H1 (cell line): ENCODE measurements around the gene HOXD12. TPM values are rescaled to one million over a fixed set of nuclear protein-coding genes. Genes with fewer than 3 reads are reported as not detected.

ENCODE experiments used
- CTCF ChIA-PET: fragments of 300-600 bp; sonication (Branson Sonifier 250); formaldehyde crosslinking; loops from one replicate; lab custom pipeline; 2021; ENCODE audit not compliant: partially characterized antibody; lab: Charles Lee
- POLR2A ChIA-PET: fragments of 300-600 bp; sonication (Branson Sonifier 250); formaldehyde crosslinking; loops from one replicate; lab custom pipeline; 2021; ENCODE audit warnings: inconsistent platforms; ENCODE audit not compliant: partially characterized antibody; lab: Charles Lee
- DNase-seq, 2 experiments: peaks; one replicate each; pipeline versions ENCODE4 v3.0.0 to v3.0.0-alpha.2; 2010 to 2022; ENCODE audit warnings: low spot score in 2 of 2, low read depth in 1 of 2, mixed read lengths in 1 of 2
- FAIRE-seq: peaks from 2 replicates; lab custom pipeline; 2011; peaks lifted over from hg19 to GRCh38; lab: Jason Lieb, UNC
- H2AFZ ChIP-seq: 2 replicates; pipeline ENCODE4 v1.8.1; 2012; ENCODE audit warnings: low read length, inconsistent platforms
- H2AK5ac ChIP-seq: 2 replicates; pipeline ENCODE4 v1.6.1; 2013; ENCODE audit warnings: low read depth, low read length
- H2BK120ac ChIP-seq: replicated peaks from 2 replicates; pipeline ENCODE3; 2013; ENCODE audit warnings: low read depth, low read length, inconsistent platforms
- H2BK12ac ChIP-seq: 2 replicates; pipeline ENCODE4 v1.6.1; 2013; ENCODE audit warnings: low read depth, low read length
- H2BK15ac ChIP-seq: 2 replicates; pipeline ENCODE4 v1.6.1; 2013; ENCODE audit warnings: low read length
- H2BK20ac ChIP-seq: 2 replicates; pipeline ENCODE4 v1.6.1; 2013; ENCODE audit warnings: low read length
- H2BK5ac ChIP-seq: 2 replicates; pipeline ENCODE4 v1.6.1; 2013; ENCODE audit warnings: low read depth, low read length
- H3K14ac ChIP-seq: 2 replicates; pipeline ENCODE4 v1.6.1; 2013; ENCODE audit warnings: inconsistent platforms; ENCODE audit not compliant: insufficient read length
- H3K18ac ChIP-seq: 2 replicates; pipeline ENCODE4 v1.6.1; 2013; ENCODE audit warnings: low read length; ENCODE audit errors: extremely low read depth
- H3K23ac ChIP-seq: 2 replicates; pipeline ENCODE4 v1.6.1; 2013; ENCODE audit warnings: inconsistent platforms; ENCODE audit not compliant: insufficient read length
- H3K23me2 ChIP-seq: 2 replicates; pipeline ENCODE4 v1.6.1; 2013; ENCODE audit warnings: low read depth, low read length
- H3K27ac ChIP-seq: 2 replicates; pipeline ENCODE4 v1.6.1; 2011; ENCODE audit warnings: low read depth, low read length, inconsistent platforms
- H3K27me3 ChIP-seq, 4 experiments: replicated peaks in 1 of 4; 1 replicate in 1 of 4; 2 replicates in 3 of 4; pipeline versions ENCODE4 v1.6.1 to v1.8.1; 2011 to 2013; ENCODE audit warnings: low read length in 3 of 4, mild to moderate bottlenecking in 3 of 4, inconsistent platforms in 2 of 4, mixed read lengths in 2 of 4, moderate library complexity in 1 of 4; ENCODE audit not compliant: control insufficient read depth in 3 of 4, insufficient read depth in 3 of 4; ENCODE audit errors: extremely low read depth in 1 of 4
- H3K36me3 ChIP-seq, 4 experiments: 2 replicates each; pipeline versions ENCODE4 v1.6.1 to v1.8.1; 2011 to 2013; ENCODE audit warnings: mild to moderate bottlenecking in 4 of 4, low read length in 3 of 4, moderate library complexity in 2 of 4, control low read depth in 1 of 4, inconsistent platforms in 1 of 4; ENCODE audit not compliant: insufficient read depth in 4 of 4, control insufficient read depth in 2 of 4
- H3K4ac ChIP-seq: replicated peaks from 2 replicates; pipeline ENCODE3; 2013; ENCODE audit warnings: low read length, low read depth, mixed read lengths, inconsistent platforms; ENCODE audit not compliant: insufficient read length
- H3K4me1 ChIP-seq, 4 experiments: replicated peaks in 1 of 4; 1 replicate in 1 of 4; 2 replicates in 3 of 4; pipeline versions ENCODE4 v1.6.1 to v1.8.1; 2011 to 2013; ENCODE audit warnings: low read length in 3 of 4, inconsistent platforms in 2 of 4, mixed read lengths in 1 of 4; ENCODE audit not compliant: insufficient read depth in 4 of 4, control insufficient read depth in 3 of 4
- H3K4me2 ChIP-seq, 2 experiments: 2 replicates each; pipeline versions ENCODE4 v1.6.1 to v1.8.1; 2011 to 2013; ENCODE audit warnings: low read depth in 2 of 2, low read length in 2 of 2, control low read depth in 1 of 2, inconsistent platforms in 1 of 2, mild to moderate bottlenecking in 1 of 2; ENCODE audit not compliant: insufficient read depth in 1 of 2
- H3K4me3 ChIP-seq, 4 experiments: fragments of 200-600, 300-600 bp in 1 of 4; sonication (generic), shearing (Covaris generic), sonication (Bioruptor Twin) in 1 of 4; 2 replicates each; pipeline versions ENCODE4 v1.5.1 to v1.8.1; 2011 to 2016; ENCODE audit warnings: low read length in 4 of 4, low read depth in 3 of 4, control low read depth in 2 of 4, inconsistent platforms in 2 of 4, mild to moderate bottlenecking in 2 of 4, mixed read lengths in 1 of 4, moderate library complexity in 1 of 4; ENCODE audit not compliant: insufficient read depth in 2 of 4; ENCODE audit errors: extremely low read depth in 1 of 4
- H3K56ac ChIP-seq: replicated peaks from 2 replicates; pipeline ENCODE3; 2013; ENCODE audit warnings: low read depth, mild to moderate bottlenecking, mixed read lengths, low read length, inconsistent platforms; ENCODE audit not compliant: insufficient read length
- H3K79me1 ChIP-seq: 2 replicates; pipeline ENCODE4 v1.6.1; 2013; ENCODE audit warnings: low read depth, low read length, control low read depth
- H3K79me2 ChIP-seq, 2 experiments: 2 replicates each; pipeline versions ENCODE4 v1.6.1 to v1.8.1; 2012 to 2013; ENCODE audit warnings: low read length in 2 of 2, mild to moderate bottlenecking in 2 of 2, inconsistent platforms in 1 of 2; ENCODE audit not compliant: insufficient read depth in 2 of 2, control insufficient read depth in 1 of 2
- H3K9ac ChIP-seq, 4 experiments: replicated peaks in 1 of 4; 1 replicate in 1 of 4; 2 replicates in 3 of 4; pipeline versions ENCODE4 v1.6.1 to v1.8.1; 2011 to 2013; ENCODE audit warnings: low read depth in 3 of 4, low read length in 3 of 4, control low read depth in 2 of 4, mild to moderate bottlenecking in 2 of 4, moderate library complexity in 2 of 4, inconsistent platforms in 1 of 4; ENCODE audit errors: extremely low read depth in 1 of 4
- H3K9me3 ChIP-seq, 2 experiments: 2 replicates each; pipeline versions ENCODE4 v1.6.1 to v1.8.1; 2012 to 2013; ENCODE audit warnings: mild to moderate bottlenecking in 2 of 2, moderate library complexity in 2 of 2, control low read depth in 1 of 2, inconsistent platforms in 1 of 2, low read depth in 1 of 2, low read length in 1 of 2, mixed read lengths in 1 of 2; ENCODE audit not compliant: insufficient read depth in 2 of 2
- H4K20me1 ChIP-seq, 2 experiments: replicated peaks in 1 of 2; 2 replicates each; pipeline versions ENCODE3 to v1.8.1; 2011 to 2013; ENCODE audit warnings: inconsistent platforms in 2 of 2, low read length in 2 of 2, mild to moderate bottlenecking in 1 of 2; ENCODE audit not compliant: insufficient read depth in 2 of 2, control insufficient read depth in 1 of 2
- H4K5ac ChIP-seq: 2 replicates; pipeline ENCODE4 v1.6.1; 2013; ENCODE audit warnings: low read length, low read depth, mixed read lengths, inconsistent platforms; ENCODE audit not compliant: insufficient read length
- H4K8ac ChIP-seq: 2 replicates; pipeline ENCODE4 v1.8.0; 2013; ENCODE audit warnings: mild to moderate bottlenecking, moderate library complexity, low read length, inconsistent platforms; ENCODE audit not compliant: insufficient read depth; ENCODE audit errors: extremely low read depth
- H4K91ac ChIP-seq: replicated peaks from 2 replicates; pipeline ENCODE3; 2013; ENCODE audit warnings: low read length, mixed read lengths, inconsistent platforms; ENCODE audit not compliant: insufficient read length
- HDAC6 ChIP-seq: IDR thresholded peaks from one replicate; pipeline ENCODE4 v1.7.1; 2012; ENCODE audit warnings: low read depth, mild to moderate bottlenecking, inconsistent platforms, low read length, moderate library complexity
- KDM4A ChIP-seq: IDR thresholded peaks from one replicate; pipeline ENCODE4 v1.7.1; 2012; ENCODE audit warnings: low read depth, mild to moderate bottlenecking, moderate library complexity, low read length, inconsistent platforms; ENCODE audit not compliant: severe bottlenecking
- MAX ChIP-seq: IDR thresholded peaks from 2 replicates; pipeline ENCODE4 v1.6.1; 2012; ENCODE audit warnings: inconsistent platforms
- NANOG ChIP-seq: IDR thresholded peaks from 2 replicates; pipeline ENCODE4 v1.6.1; 2011; ENCODE audit warnings: low read length, low read depth, mild to moderate bottlenecking, inconsistent platforms; ENCODE audit not compliant: insufficient read depth, poor library complexity, severe bottlenecking
- RAD21 ChIP-seq, 2 experiments: IDR thresholded peaks in 1 of 2; conservative IDR thresholded peaks in 1 of 2; 2 replicates each; pipeline ENCODE4 v1.6.1; 2011; ENCODE audit warnings: low read depth in 2 of 2, low read length in 2 of 2, improper control_type of control experiment in 1 of 2, inconsistent platforms in 1 of 2, mild to moderate bottlenecking in 1 of 2, moderate library complexity in 1 of 2
- SUZ12 ChIP-seq: fragments of 200-600 bp; sonication (generic); IDR thresholded peaks from 2 replicates; pipeline ENCODE4 v1.6.1; 2012; ENCODE audit warnings: mild to moderate bottlenecking, inconsistent platforms, low read length, moderate library complexity, mixed read lengths
- ZNF274 ChIP-seq: IDR thresholded peaks from 2 replicates; pipeline ENCODE4 v1.7.0; 2012; ENCODE audit warnings: low read length, borderline replicate concordance; ENCODE audit errors: extremely low read depth
- WGBS, 2 experiments: shearing (Covaris generic) in 1 of 2; methylation state at CpG; one replicate each; pipeline versions ENCODE4 v1.1.6 to v1.1.7; 2013 to 2015; ENCODE audit warnings: low lambda C conversion rate in 2 of 2, mixed read lengths in 2 of 2, inconsistent platforms in 1 of 2, low coverage in 1 of 2, missing lambda C conversion rate in 1 of 2; ENCODE audit not compliant: insufficient replicate concordance in 2 of 2, insufficient coverage in 1 of 2, insufficient read length in 1 of 2; ENCODE audit errors: extremely low coverage in 1 of 2, missing lambda C conversion rate in 1 of 2; 5-methylcytosine and 5-hydroxymethylcytosine counted together
- polyA plus RNA-seq, 7 experiments: library from polyadenylated mRNA; depleted of rRNA in 3 of 7; stranded (reverse) in 5 of 7; unstranded in 2 of 7; fragments of >200 nt in 5 of 7; fragments of 200-250 nt in 2 of 7; gene quantifications; 1 replicate in 5 of 7; 2 replicates in 1 of 7; 4 replicates in 1 of 7; pipeline versions ENCODE4 v1.2.1 to v1.2.3, GENCODE V29; 2011 to 2013; ENCODE audit warnings: missing spikeins in 2 of 7, mixed read lengths in 2 of 7
- total RNA-seq: library from RNA; stranded (reverse); fragmentation: NEBNext Ultra II Directional; extraction: Animal tissue kit (Norgen Biotek cat#: 25700); gene quantifications from 2 replicates; pipeline ENCODE4 v1.2.1, GENCODE V29; 2021
- TF ChIP-seq, protein P1 (sequence below): IDR thresholded peaks from 2 replicates; pipeline ENCODE4 v1.6.1; 2012; ENCODE audit warnings: low read length, inconsistent platforms

Gene HOXD12
- total and polyA plus RNA-seq, 2 of the 8 experiments (the other 6 are each of a cell fraction or from before 2014, with no cell fraction given): not detected

DNA sequence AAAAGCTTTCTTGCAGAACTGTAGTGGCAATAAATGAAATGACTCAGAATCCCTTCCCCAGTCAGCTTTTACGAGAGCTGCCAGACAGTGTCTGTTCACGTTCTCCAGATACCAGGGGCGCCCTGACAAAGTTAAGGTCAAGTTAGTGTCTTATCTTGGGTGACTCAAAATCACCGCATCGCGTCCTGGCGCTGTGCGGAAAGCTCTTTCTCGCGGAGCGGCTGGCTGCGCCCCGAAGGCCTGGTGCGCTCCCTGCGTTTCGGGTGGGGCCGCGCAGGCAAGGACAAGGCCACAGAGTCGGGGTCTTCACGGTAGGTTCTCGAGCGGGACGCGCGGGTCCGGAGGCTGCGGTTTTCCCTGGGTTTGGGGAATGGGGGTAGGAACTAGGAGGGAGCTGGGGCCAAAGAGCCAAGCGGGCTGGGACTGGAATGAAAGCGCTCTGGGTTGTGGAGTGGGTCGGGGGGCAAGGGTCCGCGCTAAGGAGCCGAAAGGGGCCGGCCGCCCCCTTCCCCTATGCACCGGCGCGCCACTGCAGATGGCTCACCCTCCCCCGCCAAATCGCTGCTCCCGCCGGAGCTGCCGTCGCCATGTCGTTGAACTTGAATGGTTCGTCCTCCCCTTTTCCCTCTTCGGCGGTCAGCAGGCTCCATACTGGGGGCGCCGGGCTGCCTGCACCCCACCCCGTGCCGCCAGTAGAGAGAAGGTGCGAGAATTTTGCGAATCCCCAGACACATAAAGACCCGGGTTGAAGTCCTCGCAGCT lies 4.9 kb downstream of the HOXD12 start:
- no peak overlapping the region for H2BK15ac ChIP-seq
- no peak overlapping the region for H4K91ac ChIP-seq
- no peak overlapping the region for H2BK120ac ChIP-seq
- 0 out of 2 replicates have a peak, but pooled peaks cover 2% of the 10 kb centered on the region for H3K23me2 ChIP-seq
- H3K9me3 ChIP-seq: no peaks in the 10 kb centered on the region
- WGBS, 2 experiments: 3% methylated on average over 42 of the region's 56 CpGs; no CpG with 5 or more reads in 1 of the 2 experiments
- no peak overlapping the region for H2AK5ac ChIP-seq
- no peak overlapping the region for H4K5ac ChIP-seq
- no peaks in the 10 kb centered on the region for H3K79me1 ChIP-seq
- no peak overlapping the region for H2BK20ac ChIP-seq
- H3K14ac ChIP-seq: no peak overlapping the region
- DNase-seq: no peak
- H4K20me1 ChIP-seq: peaks cover 10 to 46% of the 10 kb centered on the region in 2 experiments
- no peak overlapping the region for H2AFZ ChIP-seq
- peak overlapping the region; percentile 79 for H4K8ac ChIP-seq
- H3K18ac ChIP-seq: peak overlapping the region; percentile 78
- H3K4me2 ChIP-seq: peak overlapping the region; percentile 42 to 62
- peaks cover 0 to 27% (median 14%) of the 10 kb centered on the region in 4 experiments; a peak in 6 of 7 replicates for H3K4me1 ChIP-seq
- ChIA-PET POLR2A (interaction anchor here (0.6 to 2.5 kb wide), 5 partner anchors 8 to 83 kb away, joined by 3 to 12 read pairs (median 4); no protein-coding TSS in a partner anchor), CTCF (interaction anchor here (0.6 to 4.6 kb wide), 12 partner anchors 8 to 972 kb away, joined by 3 to 20 read pairs (median 7); partner anchors contain the start of gene HOXD10)
- H3K27me3 ChIP-seq: peaks cover 98 to 99% (median 99%) of the 10 kb centered on the region in 4 experiments
- H3K9ac ChIP-seq: no peak overlapping the region
- H2BK5ac ChIP-seq: 0 out of 2 replicates have a peak overlapping the region, but pooled peaks have one; percentile 24
- no peak overlapping the region for H3K56ac ChIP-seq
- peaks cover 0 to 4% (median 0%) of the 10 kb centered on the region in 4 experiments; a peak in 1 of 8 replicates for H3K36me3 ChIP-seq
- H3K27ac ChIP-seq: no peak overlapping the region
- FAIRE-seq: no peak
- H3K4me3 ChIP-seq: peak overlapping the region in 1 of 4 experiments; percentile 50; a peak in 2 of 8 replicates
- H2BK12ac ChIP-seq: peak overlapping the region; percentile 94; the same call in 1 of the 2 replicates
- no peak overlapping the region for H3K4ac ChIP-seq
- H3K79me2 ChIP-seq: no peaks in the 10 kb centered on the region
- H3K23ac ChIP-seq: no peak overlapping the region
- TF ChIP-seq RAD21 (IDR thresholded peaks at IDR 0.05 in 1 of 2, conservative IDR thresholded peaks at IDR 0.05 in 1 of 2; ENCODE audit: low read depth in 2 of 2, low read length in 2 of 2) (no peak), NANOG (no peak), ZNF274 (no peak), KDM4A (peak; percentile 77), MAX (peak; percentile 29; the same call in 1 of the 2 replicates), SUZ12 (peak; percentile 95), HDAC6 (no peak)
- TF ChIP-seq, protein P1, sequence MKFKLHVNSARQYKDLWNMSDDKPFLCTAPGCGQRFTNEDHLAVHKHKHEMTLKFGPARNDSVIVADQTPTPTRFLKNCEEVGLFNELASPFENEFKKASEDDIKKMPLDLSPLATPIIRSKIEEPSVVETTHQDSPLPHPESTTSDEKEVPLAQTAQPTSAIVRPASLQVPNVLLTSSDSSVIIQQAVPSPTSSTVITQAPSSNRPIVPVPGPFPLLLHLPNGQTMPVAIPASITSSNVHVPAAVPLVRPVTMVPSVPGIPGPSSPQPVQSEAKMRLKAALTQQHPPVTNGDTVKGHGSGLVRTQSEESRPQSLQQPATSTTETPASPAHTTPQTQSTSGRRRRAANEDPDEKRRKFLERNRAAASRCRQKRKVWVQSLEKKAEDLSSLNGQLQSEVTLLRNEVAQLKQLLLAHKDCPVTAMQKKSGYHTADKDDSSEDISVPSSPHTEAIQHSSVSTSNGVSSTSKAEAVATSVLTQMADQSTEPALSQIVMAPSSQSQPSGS: no peak
